NCI-H82 treated with DMSO at 0.1 percent for 48 hours (cell line): ENCODE data around the gene ATAD1.
"Not testable (repeated sequence)": the region's sequence is repeated elsewhere in the genome, so short reads cannot be mapped to it uniquely, and the experiment has no call there.

Experiments
- DNase-seq: peaks from one replicate; lab custom pipeline; 2025; ENCODE audit not compliant: unreplicated experiment; lab: John Stamatoyannopoulos, UW

The ATAD1 gene, protein sequence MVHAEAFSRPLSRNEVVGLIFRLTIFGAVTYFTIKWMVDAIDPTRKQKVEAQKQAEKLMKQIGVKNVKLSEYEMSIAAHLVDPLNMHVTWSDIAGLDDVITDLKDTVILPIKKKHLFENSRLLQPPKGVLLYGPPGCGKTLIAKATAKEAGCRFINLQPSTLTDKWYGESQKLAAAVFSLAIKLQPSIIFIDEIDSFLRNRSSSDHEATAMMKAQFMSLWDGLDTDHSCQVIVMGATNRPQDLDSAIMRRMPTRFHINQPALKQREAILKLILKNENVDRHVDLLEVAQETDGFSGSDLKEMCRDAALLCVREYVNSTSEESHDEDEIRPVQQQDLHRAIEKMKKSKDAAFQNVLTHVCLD

DNA sequence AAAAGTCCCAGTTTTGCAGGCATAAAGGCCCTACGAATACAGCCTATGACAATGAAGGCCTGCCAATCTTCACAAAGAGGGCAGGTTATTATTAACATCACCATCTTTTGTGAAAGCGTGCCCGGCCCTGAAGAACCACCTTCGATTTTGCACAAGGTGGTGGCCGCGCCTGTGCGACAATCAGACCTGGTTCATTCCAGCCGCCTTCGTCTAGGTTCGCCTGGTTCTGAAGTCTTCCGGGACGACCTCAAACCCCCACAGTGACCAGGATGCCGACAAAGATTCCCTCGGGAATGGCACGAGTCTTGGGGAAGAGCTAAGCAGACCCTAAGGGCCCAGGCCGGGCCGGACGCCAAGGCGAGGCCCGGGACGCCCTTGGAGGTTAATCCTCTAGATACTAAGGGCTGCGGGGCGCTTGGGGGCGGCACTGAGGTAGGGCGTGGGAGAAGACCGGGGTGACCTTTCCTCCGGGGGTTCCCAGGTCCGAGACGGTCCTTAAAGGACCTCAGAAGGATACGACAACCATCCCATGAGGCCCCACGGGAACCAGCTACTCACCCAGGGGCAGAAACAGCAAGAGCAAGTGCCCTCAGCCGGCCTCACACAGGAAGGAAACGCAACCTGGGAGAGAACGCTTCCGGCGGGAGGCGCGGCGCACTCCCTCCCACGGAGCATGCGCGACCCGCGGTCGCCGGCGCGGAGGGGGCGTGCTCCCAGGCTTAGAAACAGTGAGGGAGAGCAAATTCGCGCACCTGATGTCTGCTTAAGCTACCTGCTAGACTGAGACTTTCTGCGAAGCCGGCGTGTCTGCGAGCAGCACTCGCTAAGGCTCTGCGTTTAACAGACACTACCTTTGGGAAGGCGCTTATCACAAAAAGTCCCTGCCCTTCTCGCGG is at the start of gene ATAD1:
Gene ATAD1 (minus strand): TSS at position 618 of the 896 bp plus-strand sequence. CDS start 3,627 bp downstream, outside the sequence.
- peak; percentile 52 for DNase-seq

DNA sequence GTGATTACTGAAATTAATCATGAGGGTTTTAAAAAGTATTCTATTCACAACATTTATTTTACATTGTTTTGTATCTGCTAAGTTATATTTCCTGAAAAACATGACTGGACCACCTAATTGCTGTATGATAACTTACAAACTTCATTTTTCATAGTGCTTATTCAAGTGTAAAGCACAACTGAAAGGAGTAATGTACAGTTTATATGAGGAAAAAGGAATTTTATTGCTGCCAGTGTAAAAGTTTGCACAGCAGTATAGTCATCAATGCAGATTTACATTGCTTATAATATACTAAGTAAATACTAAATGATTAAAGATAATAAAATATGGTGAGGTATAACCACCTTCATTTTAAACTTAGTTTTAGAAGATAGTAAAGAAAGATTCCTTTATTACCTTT is 49.4 kb upstream of the ATAD1 start:
- DNase-seq = no peak

DNA sequence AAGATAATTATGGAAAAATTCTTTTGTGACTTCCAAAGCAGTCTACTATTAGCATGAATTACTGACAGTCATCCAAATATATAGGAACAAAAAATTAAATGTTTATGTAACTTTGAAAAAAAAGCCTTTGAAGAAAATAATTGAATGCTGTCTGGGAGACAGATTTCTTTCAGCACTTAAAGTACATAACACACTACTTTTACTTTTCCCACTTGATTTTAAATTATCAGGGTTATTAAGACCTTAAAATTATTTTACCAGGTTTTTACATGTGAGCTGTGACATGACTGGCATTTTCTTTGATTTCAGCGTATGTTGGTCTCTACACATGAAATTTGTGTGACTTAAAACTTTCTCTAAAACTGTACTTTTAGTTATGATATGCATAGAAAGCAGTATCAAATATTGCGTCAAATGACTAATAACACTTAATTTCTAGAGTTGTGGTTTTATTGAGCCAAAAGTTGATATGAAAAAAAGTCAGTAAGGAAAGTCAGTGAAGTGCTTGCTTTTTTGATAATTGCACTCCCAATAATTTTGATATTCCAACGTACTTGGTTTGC is 48.5 kb upstream of the ATAD1 start:
- no peak for DNase-seq

DNA sequence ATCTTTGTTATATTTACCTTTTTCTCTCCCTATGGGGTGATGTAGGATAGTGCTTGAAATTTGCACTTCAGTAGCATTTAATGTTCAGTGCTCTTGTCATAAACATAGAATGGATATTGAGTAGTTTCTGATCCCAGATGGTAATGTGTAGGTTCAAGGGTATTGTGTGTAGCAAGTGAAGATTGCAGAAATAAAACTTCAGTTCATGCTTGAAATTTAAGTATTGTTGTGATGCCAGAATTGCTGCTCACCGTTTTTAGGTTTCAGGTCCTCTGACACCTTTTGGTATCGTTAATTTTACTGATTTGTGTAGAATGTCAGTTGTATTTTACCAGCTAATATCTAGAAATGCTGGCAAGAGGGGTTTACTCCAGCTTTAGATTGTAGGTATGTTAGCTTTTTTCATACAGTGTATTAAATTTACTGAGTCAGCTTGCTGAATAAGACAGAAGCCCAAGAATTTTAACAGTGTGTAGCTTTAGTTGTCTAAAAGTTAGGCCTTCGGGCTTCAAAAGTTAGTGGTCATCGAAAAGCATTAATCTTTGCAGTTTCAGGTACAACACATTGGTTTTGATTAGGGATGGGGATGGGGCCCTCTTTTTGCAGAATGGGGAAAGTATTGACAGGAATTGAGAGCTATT is 47.3 kb upstream of the ATAD1 start:
- DNase-seq = no peak

DNA sequence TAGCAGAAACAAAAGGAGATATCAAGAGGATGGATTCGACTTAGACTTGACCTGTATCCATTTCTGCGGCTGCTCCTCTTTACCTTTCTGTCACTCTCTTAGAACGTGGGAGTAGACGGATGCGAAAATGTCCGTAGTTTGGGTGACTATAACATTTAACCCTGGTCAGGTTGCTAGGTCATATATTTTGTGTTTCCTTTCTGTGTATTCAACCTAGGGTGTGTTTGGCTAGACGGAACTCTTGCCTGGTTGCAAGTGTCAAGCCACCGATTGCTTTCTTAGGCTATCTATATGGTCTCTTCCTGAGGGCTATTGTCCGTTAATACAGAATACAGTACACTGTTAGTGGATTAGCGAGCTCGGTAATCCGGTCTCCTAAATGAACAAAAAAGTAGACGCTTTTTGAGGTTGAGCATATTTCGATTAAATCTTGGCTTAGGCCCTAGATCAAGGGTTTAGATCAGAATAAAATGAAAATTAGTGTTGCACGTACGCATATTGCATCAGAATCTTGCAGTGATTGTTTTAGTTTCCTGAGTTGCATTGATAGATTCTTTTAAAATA is 46.6 kb upstream of the ATAD1 start:
- peak; percentile 20 for DNase-seq

DNA sequence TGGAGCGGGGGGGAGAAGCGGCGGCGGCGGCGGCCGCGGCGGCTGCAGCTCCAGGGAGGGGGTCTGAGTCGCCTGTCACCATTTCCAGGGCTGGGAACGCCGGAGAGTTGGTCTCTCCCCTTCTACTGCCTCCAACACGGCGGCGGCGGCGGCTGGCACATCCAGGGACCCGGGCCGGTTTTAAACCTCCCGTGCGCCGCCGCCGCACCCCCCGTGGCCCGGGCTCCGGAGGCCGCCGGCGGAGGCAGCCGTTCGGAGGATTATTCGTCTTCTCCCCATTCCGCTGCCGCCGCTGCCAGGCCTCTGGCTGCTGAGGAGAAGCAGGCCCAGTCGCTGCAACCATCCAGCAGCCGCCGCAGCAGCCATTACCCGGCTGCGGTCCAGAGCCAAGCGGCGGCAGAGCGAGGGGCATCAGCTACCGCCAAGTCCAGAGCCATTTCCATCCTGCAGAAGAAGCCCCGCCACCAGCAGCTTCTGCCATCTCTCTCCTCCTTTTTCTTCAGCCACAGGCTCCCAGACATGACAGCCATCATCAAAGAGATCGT is 46.0 kb upstream of the ATAD1 start:
- DNase-seq = not testable (repeated sequence)

DNA sequence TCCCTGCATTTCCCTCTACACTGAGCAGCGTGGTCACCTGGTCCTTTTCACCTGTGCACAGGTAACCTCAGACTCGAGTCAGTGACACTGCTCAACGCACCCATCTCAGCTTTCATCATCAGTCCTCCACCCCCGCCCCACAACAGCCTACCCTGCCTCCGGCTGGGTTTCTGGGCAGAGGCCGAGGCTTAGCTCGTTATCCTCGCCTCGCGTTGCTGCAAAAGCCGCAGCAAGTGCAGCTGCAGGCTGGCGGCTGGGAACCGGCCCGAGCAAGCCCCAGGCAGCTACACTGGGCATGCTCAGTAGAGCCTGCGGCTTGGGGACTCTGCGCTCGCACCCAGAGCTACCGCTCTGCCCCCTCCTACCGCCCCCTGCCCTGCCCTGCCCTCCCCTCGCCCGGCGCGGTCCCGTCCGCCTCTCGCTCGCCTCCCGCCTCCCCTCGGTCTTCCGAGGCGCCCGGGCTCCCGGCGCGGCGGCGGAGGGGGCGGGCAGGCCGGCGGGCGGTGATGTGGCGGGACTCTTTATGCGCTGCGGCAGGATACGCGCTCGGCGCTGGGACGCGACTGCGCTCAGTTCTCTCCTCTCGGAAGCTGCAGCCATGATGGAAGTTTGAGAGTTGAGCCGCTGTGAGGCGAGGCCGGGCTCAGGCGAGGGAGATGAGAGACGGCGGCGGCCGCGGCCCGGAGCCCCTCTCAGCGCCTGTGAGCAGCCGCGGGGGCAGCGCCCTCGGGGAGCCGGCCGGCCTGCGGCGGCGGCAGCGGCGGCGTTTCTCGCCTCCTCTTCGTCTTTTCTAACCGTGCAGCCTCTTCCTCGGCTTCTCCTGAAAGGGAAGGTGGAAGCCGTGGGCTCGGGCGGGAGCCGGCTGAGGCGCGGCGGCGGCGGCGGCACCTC is 45.3 kb upstream of the ATAD1 start, which contains the start of the genes KLLN and PTEN:
Gene KLLN (minus strand): TSS at position 481 of the 891 bp plus-strand sequence. CDS start 1,046 bp downstream, outside the sequence.
Gene PTEN (plus strand): TSS at position 573 of the 891 bp plus-strand sequence. CDS start 845 bp downstream, outside the sequence.
- peak; percentile 68 for DNase-seq

DNA sequence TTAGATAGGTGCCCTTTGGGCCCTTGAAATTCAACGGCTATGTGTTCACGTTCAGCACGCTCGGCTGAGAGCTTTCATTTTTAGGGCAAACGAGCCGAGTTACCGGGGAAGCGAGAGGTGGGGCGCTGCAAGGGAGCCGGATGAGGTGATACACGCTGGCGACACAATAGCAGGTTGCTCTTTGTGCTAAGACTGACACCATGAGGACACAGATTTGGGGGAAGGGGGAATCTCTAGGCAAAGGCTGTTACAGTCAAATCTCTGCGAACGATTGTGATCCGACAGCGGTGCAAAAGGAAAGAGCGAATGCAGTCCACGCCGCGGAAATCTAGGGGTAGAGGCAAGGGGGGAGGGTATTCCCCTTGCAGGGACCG is 44.6 kb upstream of the ATAD1 start:
- no peak for DNase-seq

DNA sequence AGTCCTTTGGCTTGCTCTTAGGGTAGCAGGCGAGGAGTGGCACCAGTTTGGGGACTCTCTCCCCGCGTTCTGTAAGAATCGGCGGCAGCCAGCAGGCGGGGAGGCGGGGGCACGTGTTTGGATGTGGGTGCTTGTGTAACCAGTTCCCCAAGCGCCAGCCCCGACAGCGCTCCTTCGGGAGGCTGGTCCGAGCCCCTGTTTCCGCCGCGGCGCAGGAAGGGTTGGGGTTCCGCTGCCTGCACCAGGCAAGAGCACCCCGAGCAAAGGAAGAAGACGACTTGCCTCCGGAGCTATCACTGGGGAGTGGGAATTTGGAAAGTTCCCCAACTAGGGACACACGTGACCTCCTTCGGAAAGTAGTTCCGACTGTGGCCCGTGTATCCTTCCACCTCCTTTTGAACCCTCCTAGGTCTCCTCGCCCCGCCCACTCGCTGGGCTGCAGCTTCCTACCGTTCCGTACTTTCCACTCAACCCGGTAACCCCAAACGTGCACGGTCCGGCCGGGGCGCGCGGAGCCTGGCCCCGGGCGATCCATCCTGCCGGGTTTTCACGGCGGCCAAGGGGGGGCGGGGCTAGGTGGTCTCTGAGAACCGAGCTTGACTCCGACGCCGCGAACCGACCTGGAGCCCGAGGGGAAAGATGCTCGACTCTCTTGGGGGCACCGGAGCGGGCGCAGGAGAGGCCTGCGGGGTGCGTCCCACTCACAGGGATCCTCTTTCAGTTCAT is 44.1 kb upstream of the ATAD1 start:
- DNase-seq = peak; percentile 9

DNA sequence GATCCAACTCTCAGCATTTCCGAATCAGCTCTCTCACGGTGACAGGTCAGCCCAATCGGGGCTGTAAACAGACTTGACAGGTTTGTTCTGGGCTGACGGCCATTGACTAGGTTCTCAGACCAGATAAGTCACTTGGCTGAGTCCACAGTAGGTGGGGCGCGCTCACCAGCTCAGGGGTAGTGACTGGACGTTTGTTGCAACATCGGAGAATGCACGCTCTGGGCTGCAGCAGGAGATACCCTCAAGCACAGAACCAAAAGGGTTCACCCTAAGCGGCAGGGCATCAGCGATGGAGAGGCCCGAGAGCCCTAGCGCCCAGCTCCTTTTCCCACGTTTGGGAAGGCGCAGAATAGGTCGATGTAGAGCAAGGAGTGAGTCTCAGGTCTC is 43.5 kb upstream of the ATAD1 start:
- DNase-seq = no peak

DNA sequence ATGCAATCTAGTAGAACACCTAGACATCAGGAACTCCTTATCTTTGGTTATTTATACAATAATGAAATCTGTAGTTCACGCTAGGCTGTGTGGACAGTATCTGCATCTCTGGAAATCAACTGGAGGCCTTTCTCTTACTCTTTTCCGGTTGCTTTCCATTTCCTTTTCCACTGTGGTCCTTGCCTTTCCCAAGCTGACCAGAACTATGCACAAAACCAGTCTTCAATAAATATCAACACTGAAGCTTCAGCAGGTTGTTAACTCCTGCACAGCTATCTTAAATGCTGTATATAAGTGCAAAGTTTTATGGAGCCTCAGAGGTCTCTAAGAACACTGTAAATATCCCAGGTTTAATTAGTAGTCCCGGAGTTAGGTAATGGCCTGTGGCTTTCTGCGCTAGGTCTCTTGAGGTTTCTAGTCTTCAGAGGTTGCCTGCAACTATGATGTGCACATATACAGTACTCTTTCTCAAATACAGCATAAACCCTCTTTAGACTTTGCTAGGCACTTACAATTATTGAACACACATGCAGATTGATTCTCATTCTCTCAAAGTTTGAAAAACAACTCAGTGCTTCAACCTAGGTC is 42.9 kb upstream of the ATAD1 start:
- DNase-seq = no peak

DNA sequence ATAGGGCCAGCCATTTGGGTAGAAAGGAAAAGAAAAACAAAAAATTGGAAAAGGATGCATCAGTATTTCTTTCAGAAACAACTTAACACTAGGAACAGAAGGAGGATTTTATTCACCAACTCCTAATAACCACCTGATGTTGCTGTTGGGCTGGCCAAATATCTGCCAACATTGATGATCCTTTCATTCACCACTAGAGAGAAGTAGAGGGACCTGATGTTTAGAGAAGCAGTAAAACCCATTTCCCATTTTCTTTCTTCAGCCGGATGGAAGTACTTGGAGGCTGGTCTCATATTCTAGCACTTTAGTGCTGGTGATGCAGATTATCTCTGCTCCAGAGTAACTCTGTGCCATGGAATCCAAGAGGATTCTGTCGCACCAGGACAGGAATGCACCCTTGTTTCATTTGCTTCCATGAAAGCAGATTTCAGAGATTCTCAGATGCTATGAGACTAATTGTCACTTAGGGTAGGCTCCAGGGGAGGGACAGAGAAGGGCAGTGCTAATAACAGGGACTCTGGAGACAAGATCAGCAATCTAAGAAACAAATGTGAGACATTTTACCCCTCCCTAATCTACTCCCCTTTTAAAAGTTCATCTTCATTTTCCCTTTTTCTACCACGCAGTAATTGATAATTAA is 42.2 kb upstream of the ATAD1 start:
- peak; percentile 8 for DNase-seq

DNA sequence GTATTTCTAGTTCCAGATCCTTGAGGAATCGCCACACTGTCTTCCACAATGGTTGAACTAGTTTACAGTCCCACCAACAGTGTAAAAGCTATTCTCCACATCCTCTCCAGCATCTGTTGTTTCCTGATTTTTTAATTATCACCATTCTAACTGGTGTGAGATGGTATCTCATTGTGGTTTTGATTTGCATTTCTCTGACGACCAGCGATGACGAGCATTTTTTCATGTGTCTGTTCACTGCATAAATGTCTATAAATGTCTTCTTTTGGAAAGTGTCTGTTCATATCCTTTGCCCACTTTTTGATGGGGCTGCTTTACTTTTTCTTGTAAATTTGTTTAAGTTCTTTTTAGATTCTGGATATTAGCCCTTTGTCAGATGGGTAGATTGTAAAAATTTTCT is 37.6 kb upstream of the ATAD1 start:
- not testable (repeated sequence) for DNase-seq

DNA sequence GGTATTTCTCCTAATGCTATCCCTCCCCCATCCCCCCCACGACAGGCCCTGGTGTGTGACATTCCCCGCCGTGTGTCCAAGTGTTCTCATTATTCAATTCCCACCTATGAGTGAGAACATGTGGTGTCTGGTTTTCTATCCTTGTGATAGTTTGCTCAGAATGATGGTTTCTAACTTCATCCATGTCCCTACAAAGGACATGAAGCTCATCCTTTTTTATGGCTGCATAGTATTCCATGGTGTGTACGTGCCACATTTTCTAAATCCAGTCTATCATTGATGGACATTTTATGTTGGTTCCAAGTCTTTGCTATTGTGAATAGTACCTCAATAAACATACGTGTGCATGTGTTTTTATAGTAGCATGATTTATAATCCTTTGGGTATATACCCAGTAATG is 37.2 kb upstream of the ATAD1 start:
- not testable (repeated sequence) for DNase-seq

DNA sequence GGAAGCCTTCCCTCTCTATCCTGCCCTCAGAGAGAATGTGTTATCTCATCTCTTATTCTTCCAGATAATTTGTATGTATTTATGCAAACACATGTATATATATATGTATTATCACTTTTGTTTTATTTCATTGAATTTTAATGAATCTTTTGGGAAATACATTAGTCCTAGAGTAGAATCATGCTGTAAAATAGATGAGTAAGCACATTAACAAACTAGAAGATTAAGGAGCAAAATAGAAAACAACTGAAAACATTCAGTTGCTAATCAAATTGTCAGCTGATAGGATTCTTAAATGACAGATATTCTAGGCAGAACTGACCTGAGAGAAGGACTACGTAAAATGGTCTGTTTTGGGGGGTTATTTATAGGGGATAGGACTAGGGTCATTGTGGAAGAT is 34.1 kb upstream of the ATAD1 start:
- DNase-seq = no peak

DNA sequence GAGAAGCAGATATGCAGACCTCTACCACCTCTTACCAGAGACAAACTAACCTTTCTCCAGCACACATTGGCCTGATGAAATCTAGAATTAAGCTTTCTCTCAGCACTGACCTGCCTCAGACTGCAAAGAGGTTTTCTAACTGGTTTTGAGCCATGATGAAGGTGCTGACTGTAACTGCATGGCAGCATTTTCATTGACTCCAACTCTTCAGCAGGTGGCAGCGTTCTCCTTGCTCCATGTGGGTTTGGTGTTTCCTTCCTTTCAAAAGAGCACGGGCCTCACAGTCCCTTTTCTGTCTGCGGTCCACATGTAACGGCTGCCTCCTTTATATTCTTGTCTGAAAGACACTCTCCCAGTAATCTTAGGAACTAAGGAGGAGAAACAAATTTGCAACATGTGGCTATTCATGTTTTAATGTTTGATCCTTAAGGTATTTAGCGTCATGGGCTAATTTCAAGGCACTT is 32.7 kb upstream of the ATAD1 start:
- peak; percentile 25 for DNase-seq

DNA sequence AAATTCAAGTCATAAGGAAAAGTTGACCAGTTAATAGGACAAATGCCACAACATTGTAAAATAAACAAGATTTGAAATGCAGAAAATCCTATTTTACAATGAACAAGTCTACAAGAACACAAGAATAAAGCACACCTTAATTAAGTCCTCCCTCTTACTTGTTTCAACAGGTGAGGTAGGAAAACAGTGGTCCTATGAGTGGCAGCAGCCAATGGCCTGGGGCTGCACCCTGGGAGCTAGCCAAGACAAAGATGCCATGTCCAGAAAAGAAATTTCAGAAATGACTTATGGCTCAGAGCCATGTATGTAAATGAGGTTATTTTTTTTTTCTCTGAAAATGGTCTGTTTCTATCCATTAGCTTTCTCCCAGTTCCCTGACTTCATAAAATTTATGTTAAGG is 31.0 kb upstream of the ATAD1 start:
- DNase-seq = no peak

DNA sequence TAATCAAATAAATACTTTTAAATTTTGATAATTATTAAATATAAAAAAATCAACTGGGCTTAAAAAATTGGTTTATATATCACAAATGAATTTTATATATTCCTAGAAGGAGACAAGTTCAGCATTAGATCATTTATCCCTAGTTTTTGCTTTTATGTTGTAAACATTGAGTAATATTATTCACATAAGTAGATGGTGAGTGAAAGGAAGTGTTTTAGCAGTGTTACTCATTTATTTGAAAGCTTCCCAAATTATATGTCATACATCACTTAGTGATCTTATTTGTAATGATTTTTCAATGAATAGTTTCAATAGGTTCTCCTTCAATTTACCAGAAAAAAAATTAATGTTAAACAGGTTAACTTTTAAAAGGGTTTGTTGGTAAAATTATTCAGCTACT is 29.5 kb upstream of the ATAD1 start:
- DNase-seq = no peak
